T-helper 17 cell (primary cell): ENCODE measurements around the gene HOXA3. TPM values are rescaled to one million over a fixed set of nuclear protein-coding genes. Genes with fewer than 3 reads are reported as not detected.

Source experiments
- ATAC-seq: fragments of 150-1000 bp; cut with Tn5 transposase; 2 replicates; pipeline ENCODE4 v1.10.0; 2021; ENCODE audit warnings: mild to moderate bottlenecking, moderate library complexity
- DNase-seq, 3 donors: peaks; one replicate each; pipeline versions ENCODE4 v3.0.0 to v3.0.0-alpha.2; 2020 to 2021
- H3K9me3 ChIP-seq: one replicate; pipeline ENCODE4 v1.7.0; 2013; ENCODE audit warnings: low read length, mild to moderate bottlenecking; ENCODE audit not compliant: control insufficient read depth, poor library complexity, severe bottlenecking
- H3K27ac Mint-ChIP-seq: one replicate; pipeline ENCODE4 v1.8.0; 2022; ENCODE audit warnings: mild to moderate bottlenecking, moderate library complexity, mixed read lengths
- H3K27me3 Mint-ChIP-seq: one replicate; pipeline ENCODE4 v1.8.0; 2022; ENCODE audit warnings: mixed read lengths
- H3K36me3 Mint-ChIP-seq: one replicate; pipeline ENCODE4 v1.8.0; 2022; ENCODE audit warnings: low read depth, mixed read lengths
- H3K4me1 Mint-ChIP-seq: one replicate; pipeline ENCODE4 v1.8.0; 2022; ENCODE audit warnings: mild to moderate bottlenecking, mixed read lengths
- H3K4me3 Mint-ChIP-seq: one replicate; pipeline ENCODE4 v1.8.0; 2022; ENCODE audit warnings: mild to moderate bottlenecking, moderate library complexity, mixed read lengths
- total RNA-seq, 4 donors: library from RNA in 2 of 4; stranded (reverse) in 2 of 4; gene quantifications; one replicate each; pipeline ENCODE4 v1.2.3 and lab custom pipeline; 2022 to 2026

Gene HOXA3
- total RNA-seq, 2 donors from 2014 or later = not detected

DNA sequence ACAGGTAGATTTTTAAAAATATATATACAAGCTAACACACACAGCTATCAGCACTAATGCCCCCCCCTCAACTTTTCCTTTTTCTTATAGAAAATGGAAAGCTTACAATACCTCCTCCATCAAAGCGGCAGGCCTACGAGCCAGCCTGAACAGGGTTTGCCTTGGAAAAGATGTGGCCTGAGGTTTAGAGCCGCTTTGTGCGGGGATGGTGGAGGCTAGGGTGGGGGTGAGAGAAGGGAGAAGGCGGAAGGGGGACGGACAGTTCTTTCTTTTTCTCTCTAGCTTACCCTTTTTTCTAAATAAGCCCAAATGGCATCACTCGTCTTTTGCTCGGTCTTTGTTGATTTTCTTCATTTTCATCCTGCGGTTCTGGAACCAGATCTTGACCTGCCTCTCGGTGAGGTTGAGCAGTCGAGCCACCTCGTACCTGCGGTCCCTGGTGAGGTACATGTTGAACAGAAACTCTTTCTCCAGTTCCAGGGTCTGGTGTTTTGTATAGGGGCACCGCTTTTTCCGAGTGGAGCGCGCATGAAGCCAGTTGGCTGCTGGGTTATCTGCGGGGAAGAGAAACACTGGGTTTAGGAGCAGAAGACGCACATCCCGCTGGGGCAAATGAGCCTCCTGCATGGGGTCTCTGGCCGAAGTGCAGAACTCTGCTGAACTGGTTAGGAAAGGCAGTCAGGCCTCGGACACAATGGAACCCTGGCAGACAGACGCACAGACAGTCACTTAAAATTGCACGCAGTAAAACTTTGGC is 11.1 kb upstream of the HOXA3 start:
- Mint-ChIP-seq H3K4me3 (peak overlapping the region; percentile 64), H3K27ac (peak overlapping the region; percentile 86), H3K36me3 (peaks cover 5% of the 10 kb centered on the region), H3K27me3 (peaks cover 79% of the 10 kb centered on the region), H3K4me1 (peaks cover 15% of the 10 kb centered on the region)
- H3K9me3 ChIP-seq = no peaks in the 10 kb centered on the region
- ATAC-seq (no peak), DNase-seq (no peak)

- Mint-ChIP-seq H3K27ac (no peak overlapping the region), H3K27me3 (peaks cover 79% of the 10 kb centered on the region), H3K4me3 (no peak overlapping the region), H3K36me3 (peaks cover 8% of the 10 kb centered on the region), H3K4me1 (peaks cover 21% of the 10 kb centered on the region)
- no peak for DNase-seq
- ATAC-seq = no peak
- no peaks in the 10 kb centered on the region for H3K9me3 ChIP-seq
Measured at GRCh38 chr7:27162561-27163287, 10.3 kb upstream of the HOXA3 start.

DNA sequence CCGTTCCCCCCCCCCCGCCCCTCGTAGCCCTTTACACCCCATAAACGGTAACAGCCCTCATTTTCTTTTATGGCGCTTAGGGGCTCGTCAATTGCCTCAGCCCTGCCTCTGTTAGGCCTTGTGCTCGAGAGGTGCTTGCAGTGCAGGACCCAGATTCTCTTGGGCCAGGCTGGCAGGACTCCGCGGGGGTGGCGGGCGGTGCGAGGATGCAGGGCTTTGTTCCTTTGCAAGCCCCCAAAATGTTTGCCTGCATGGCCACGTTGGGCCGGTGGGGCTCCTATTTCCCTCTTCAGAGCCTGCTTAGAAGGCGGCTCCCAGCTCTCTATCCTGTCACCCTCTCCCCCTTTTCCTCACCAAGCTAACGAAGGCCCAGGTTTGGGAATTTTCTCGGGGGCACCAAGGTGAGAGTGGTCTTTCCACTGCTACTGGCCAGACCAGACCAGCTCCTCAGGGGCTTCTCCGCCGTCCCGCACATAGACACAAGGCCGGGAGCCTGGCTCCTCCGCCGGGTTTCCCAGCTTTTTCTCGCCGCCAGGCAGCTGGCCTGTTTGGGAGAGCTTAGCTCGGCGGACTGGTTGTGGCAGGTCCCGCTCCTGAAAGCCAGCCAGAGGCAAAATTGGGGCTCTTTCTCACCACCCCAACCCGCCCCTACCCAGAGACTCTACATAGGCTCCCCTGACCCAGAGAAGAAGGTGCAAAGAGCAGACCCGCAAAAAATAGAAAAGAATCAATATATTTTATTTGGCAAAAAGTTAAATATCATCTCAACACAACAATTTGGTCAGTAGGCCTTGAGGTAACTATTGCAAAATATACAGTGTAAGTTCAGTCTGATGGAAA is 9.6 kb upstream of the HOXA3 start:
- H3K36me3 Mint-ChIP-seq = peaks cover 7% of the 10 kb centered on the region
- no peak overlapping the region for H3K27ac Mint-ChIP-seq
- peaks cover 21% of the 10 kb centered on the region for H3K4me1 Mint-ChIP-seq
- no peaks in the 10 kb centered on the region for H3K9me3 ChIP-seq
- peaks cover 79% of the 10 kb centered on the region for H3K27me3 Mint-ChIP-seq
- peak overlapping the region; percentile 19 for H3K4me3 Mint-ChIP-seq
- ATAC-seq (no peak), DNase-seq (no peak)

- no peak for ATAC-seq
- H3K27ac Mint-ChIP-seq = peak overlapping the region; percentile 74
- peaks cover 21% of the 10 kb centered on the region for H3K4me1 Mint-ChIP-seq
- no peaks in the 10 kb centered on the region for H3K9me3 ChIP-seq
- peaks cover 7% of the 10 kb centered on the region for H3K36me3 Mint-ChIP-seq
- H3K27me3 Mint-ChIP-seq = peaks cover 79% of the 10 kb centered on the region
- H3K4me3 Mint-ChIP-seq = peak overlapping the region; percentile 83
- no peak for DNase-seq
Measured at GRCh38 chr7:27161214-27161720, 8.9 kb upstream of the HOXA3 start.

- H3K4me1 Mint-ChIP-seq = peaks cover 21% of the 10 kb centered on the region
- no peaks in the 10 kb centered on the region for H3K9me3 ChIP-seq
- H3K27ac Mint-ChIP-seq = peak overlapping the region; percentile 78
- H3K27me3 Mint-ChIP-seq = peaks cover 80% of the 10 kb centered on the region
- H3K36me3 Mint-ChIP-seq = peaks cover 7% of the 10 kb centered on the region
- ATAC-seq (peak; percentile 85), DNase-seq (peak; percentile 76 to 83 (median 78))
- H3K4me3 Mint-ChIP-seq = peak overlapping the region; percentile 83
Measured at GRCh38 chr7:27160546-27161213, 8.3 kb upstream of the HOXA3 start.

DNA sequence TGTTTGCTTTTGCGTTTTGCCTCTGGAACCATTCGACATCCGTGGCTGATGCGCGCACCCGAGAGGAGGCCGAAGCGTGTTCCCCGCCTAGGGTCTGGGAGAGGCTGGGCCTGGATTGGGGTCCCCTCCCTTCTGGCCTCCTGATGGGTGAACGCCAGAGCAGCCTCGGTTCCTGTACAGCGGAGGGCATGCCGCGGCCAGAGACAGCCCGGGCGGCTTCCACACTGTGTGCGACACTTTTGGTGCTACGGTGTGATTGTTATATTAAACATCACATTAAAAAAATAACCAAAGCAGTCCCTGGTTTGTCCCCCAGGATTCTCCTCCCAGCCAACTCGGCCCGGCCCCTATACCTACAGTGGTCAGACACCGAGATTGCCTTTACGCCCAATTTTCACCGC is 7.8 kb upstream of the HOXA3 start:
- H3K36me3 Mint-ChIP-seq = peaks cover 7% of the 10 kb centered on the region
- H3K9me3 ChIP-seq = no peaks in the 10 kb centered on the region
- peak overlapping the region; percentile 73 for H3K4me3 Mint-ChIP-seq
- peak overlapping the region; percentile 78 for H3K27ac Mint-ChIP-seq
- ATAC-seq (peak; percentile 21), DNase-seq (no peak)
- H3K4me1 Mint-ChIP-seq = peaks cover 24% of the 10 kb centered on the region
- H3K27me3 Mint-ChIP-seq = peaks cover 82% of the 10 kb centered on the region

GRCh38 chr7:27159266-27160144 is 7.1 kb upstream of the HOXA3 start:
- Mint-ChIP-seq H3K27me3 (peaks cover 85% of the 10 kb centered on the region), H3K4me1 (peaks cover 29% of the 10 kb centered on the region), H3K36me3 (peaks cover 10% of the 10 kb centered on the region), H3K27ac (peak overlapping the region; percentile 78), H3K4me3 (peak overlapping the region; percentile 73)
- DNase-seq (no peak), ATAC-seq (no peak)
- no peaks in the 10 kb centered on the region for H3K9me3 ChIP-seq

- DNase-seq (no peak), ATAC-seq (no peak)
- Mint-ChIP-seq H3K27me3 (peaks cover 85% of the 10 kb centered on the region), H3K4me1 (peaks cover 30% of the 10 kb centered on the region), H3K27ac (peak overlapping the region; percentile 78), H3K4me3 (peak overlapping the region; percentile 15), H3K36me3 (peaks cover 12% of the 10 kb centered on the region)
- no peaks in the 10 kb centered on the region for H3K9me3 ChIP-seq
Measured at GRCh38 chr7:27158436-27159265, 6.3 kb upstream of the HOXA3 start.

DNA sequence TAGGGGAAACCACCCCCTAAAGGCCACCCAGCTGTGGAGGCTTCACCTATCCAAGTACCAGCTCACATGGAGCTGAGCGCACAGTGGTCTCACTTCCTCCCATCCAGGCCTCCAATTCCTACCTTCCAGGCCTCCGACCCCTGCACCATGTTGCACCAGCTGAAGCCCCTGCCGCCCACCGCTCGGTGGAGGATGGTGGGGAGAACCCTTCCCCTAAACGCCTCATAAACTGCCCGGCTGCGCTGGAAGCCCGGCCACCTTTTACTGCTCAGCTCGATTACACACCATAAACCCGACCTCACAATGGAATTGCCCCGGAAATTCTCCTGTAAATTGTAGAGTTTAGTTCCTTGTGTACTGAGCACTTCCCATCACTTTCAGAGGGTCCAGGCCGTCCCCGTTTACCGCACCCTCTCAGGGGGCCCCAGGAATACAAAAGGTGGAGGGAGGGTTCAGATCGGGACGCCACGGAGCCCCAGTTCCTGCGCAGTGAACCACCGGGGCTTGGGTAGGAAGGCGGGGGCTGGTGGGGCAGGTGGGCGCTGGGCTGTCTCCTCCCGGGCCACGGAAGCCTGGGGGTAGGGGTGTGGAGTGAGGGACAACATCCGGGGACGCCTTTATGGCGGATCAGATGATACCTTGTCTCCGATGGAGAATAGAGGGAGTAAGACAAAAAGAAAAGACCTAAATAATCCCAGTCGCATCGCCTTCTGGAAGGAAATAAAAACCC is 5.5 kb upstream of the HOXA3 start:
- ATAC-seq (no peak), DNase-seq (no peak)
- peak overlapping the region; percentile 72 for H3K4me3 Mint-ChIP-seq
- H3K27ac Mint-ChIP-seq = peak overlapping the region; percentile 78
- peaks cover 13% of the 10 kb centered on the region for H3K36me3 Mint-ChIP-seq
- H3K27me3 Mint-ChIP-seq = peaks cover 84% of the 10 kb centered on the region
- H3K9me3 ChIP-seq = no peaks in the 10 kb centered on the region
- H3K4me1 Mint-ChIP-seq = peaks cover 34% of the 10 kb centered on the region

DNA sequence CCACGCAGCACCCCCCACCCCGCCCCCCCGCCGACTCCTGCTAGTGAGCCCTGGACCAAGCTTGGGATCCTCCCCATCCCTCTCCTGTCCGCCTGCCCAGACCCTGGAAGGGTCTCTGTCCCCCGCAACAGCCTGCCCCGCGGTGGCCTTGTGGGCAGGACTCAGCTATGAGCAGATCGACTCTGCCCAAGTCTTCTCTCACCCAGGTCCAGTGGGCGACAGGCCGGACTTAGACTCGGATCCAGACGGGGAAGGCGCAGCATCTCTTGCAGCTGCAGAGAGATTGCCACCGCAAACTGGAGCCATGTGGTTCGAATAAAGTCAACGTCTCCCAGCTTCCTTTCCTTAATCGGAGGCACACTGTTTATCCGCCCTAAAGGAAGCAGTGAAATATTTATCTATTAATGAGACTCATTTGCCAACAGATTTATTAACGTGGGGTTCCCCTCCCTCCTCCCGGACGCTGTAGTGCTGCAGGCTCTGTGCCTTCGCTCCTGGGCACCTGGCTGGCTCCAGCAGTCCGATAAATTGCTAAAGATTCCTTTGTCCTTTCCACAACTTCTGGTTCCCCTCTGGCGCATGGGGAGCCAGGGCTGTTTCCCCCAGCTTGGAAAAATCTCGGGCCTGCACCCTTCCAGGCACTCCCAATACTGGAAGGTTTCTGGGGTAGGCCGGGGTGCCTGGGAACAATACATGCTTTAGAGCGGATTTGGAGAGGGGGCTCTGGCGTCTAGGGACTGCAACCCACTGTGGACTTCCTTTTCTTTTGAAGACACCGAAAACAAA is 4.7 kb upstream of the HOXA3 start:
- Mint-ChIP-seq H3K27me3 (peaks cover 83% of the 10 kb centered on the region), H3K36me3 (peaks cover 13% of the 10 kb centered on the region), H3K4me3 (peak overlapping the region; percentile 72), H3K4me1 (peaks cover 37% of the 10 kb centered on the region), H3K27ac (peak overlapping the region; percentile 78)
- no peak for ATAC-seq
- DNase-seq = no peak
- H3K9me3 ChIP-seq = no peaks in the 10 kb centered on the region
